SHP77 (cell line): Measurements from ENCODE around the gene CNTN5.
"Not testable (repeated sequence)": the region's sequence is repeated elsewhere in the genome, so short reads cannot be mapped to it uniquely, and the experiment has no call there.

Experiments used
- DNase-seq, 2 experiments: peaks; one replicate each; lab custom pipeline; 2025; lab: John Stamatoyannopoulos, UW

CNTN5 gene

DNA sequence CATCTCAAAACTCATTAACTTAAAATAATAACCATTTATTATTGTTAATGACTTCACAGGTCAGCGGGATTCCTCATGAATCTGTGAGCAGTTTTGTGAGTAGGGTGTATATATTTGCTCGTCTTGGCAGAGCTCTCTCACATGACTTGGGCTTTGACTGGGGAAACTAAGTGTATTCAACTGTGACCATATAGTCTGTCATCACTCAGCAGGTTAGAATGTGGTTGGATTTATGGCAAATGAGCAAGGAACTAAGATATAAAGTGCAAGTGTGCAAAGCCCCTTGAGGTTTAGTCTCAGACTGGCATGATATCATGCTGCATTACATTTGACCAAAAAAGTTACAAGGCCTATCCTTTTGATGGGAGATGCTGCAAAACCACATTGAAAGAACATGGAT is 254.8 kb downstream of the CNTN5 start:
- no peak for DNase-seq

DNA sequence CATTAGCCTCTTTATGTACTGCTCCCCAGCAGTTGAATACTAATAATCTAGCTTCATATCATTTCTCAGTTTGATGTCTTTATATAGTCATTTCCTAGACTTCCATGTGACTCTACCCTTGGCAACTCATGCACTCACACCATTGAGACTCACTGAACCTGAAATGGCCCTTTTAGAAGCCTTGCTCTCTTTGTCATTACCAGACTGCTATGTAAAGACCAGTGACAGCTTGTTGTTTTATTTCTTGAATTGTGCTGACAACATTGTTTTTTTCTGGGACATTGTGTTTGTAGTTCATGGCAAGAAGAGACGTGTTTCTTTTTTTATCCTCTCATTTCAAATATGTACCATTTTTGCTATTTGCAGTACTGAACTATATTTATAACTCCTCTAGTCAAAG is 256.5 kb downstream of the CNTN5 start:
- DNase-seq: no peak

DNA sequence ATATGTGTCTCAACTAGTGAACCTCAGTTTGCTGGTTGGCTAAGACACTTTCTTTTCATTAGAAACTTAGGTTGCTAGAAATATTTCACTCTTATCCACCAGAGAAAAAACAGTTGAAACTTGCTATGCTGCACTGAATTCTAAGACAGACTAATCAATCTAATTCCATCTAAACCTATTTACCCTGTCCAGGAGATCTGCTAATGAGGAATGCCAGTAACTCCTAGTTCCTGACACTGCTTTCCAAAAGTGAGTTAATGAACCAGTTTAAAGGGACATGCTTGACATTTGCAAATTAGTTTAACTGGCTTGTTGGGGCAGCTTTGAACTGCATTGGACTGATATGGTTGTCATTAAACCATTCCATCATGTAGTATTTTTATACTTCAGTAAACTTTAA is 258.5 kb downstream of the CNTN5 start:
- no peak for DNase-seq

DNA sequence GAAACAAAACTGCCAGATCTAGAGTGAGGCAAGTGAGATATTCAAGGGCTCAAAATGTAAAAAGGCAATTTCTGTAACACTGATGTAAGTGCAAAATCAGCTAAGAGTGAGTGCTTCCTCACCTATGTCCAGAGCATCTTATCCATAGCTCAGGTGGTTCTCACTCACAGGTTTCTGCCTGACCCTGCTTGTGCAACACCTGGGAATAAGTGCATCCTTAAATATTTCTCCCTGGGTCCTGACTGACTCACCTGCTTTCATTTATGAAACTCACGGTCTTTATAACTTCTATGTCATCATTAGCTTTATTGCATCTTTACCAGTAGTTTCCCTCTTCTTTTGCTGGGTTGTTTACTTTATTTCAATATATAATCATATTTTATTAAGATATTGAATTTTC is 260.6 kb downstream of the CNTN5 start:
- no peak for DNase-seq

DNA sequence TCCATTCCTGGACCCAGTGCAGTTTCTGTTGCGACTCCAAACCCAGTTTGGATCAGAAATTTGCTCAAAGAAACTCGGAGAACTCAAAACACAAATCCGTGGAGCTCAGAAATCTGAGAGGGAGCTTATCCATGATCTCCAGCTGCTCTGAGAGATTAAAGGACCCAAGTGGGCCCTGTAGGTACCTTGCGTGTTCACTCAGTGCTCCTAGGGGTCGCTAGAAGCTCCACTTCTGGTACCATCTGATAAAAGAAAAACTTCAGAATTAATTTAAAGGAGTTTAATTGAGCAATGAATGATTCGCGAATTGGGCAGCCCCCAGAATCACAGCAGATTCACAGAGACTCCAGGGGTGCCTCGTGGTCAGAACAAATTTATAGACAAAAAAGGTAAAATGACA is 277.2 kb downstream of the CNTN5 start:
- DNase-seq: not testable (repeated sequence)

DNA sequence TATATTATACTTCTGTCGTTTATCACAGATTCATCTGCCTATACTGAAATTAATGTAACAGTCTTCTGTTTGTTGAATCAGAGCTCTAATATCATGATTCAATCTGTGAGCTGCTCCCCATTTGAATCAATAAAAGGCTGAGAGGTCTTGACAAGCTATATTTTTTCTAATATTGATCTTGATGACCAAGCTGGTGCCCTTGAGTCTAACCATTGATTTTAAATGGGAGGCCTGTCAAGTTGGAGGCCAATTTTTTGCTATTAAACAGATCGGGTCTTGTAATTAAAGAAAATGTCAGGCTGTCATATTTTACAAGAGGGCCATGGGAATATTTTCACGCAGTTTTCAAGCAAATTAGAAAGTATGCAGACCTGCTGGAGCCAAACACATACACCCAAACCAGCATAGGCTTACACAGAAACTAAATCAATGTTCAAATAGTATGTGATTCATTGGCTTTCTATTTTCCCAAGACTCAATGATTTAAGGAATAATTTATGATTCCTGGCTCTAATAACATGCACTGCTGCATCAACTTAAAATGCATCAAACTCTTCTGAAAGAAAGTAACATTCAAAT is 286.9 kb downstream of the CNTN5 start:
- no peak for DNase-seq

DNA sequence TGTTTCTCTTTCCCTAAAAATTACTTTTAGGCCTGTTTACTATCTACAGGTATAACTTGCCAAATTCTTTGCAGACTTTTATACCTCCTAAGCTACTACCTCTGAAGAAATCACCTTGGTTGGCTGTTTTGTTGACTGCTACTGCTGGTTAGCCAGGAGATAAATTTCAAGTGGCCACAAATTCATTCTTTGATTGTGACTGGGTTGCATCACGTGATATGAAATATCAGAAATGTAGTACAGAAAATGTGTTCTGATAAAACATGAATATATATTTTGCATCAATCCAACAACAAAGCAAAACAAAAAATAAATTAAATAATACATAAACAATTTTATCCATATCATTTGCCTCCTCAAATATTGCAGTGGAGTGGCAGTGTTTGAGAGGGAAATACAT is 291.1 kb downstream of the CNTN5 start:
- DNase-seq: no peak

DNA sequence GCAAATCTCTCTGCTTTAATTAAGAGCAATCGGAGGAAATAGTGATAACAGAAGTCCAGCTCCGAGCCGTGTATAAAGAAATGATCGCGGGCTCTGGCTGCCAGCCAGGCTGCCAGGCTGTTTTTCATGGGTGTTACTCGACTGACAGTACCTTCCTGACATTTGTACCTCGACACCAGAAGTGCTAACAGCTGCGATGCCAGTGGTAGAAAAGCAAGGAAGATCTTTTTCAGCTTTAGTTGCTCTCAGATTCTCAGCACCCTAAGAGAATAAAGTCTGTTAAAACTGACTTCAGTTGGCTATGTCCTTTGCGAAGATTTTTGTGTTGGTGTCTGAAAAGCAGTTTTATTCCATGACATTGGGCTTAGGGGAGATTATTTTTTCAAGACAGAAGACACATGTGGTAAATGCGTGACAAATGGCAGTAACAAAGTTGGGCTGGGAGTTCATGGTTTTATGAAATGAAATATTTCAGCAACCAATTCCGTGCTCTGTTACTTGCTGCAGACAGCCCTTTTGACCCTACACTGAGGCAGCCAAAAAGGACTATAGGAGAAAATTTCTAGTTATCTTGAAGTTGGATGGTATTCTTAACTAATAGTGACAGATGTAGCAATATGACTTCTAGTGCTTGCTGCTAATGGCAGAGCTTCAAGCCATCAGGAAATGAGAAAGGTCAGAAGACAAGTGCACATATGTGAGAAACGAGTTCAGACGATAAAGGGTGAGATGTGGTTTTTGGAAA is 296.2 kb downstream of the CNTN5 start:
- DNase-seq: peak; percentile 62 to 76

DNA sequence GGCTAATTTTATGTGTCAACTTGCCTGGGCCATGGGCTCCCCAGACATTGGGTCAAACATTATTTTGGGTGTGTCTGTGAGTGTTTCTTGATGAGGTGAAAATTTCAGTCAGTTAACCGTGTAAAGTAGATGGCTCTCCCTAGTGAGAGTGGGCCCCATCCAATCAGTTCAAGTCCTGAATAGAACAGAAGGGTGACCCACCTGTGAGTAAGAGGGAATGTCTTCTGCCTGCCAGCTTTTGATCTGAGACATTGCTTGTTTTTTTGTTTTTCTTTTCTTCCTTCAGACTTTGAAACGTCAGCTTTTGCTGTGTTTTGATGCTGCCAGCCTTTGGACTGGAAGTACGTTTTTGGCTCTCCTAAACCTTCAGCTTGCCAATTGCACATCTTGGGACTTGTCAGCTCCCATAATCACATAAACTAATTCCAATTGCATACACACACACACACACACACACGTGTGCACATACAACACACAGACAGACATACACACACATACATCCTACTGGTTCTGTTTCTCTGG is 300.1 kb downstream of the CNTN5 start:
- DNase-seq: no peak

DNA sequence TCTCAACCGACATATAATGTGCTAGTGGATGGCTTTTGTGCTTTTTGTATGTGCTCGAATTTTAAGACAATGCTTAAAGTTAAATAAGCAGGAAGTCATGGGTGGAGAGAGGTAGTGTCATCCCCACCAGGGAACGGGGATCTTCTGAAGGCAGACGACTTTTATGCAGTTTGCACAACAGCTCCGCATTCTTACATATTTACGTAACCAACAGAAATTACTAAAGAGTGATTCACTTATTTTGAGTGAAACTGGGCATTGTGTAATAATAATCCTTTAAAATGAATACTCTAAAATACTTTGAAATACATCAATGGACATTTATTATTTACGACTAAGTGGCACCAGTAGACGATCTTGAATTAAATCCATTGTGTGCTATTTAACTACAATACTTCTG is 305.1 kb downstream of the CNTN5 start:
- no peak for DNase-seq

DNA sequence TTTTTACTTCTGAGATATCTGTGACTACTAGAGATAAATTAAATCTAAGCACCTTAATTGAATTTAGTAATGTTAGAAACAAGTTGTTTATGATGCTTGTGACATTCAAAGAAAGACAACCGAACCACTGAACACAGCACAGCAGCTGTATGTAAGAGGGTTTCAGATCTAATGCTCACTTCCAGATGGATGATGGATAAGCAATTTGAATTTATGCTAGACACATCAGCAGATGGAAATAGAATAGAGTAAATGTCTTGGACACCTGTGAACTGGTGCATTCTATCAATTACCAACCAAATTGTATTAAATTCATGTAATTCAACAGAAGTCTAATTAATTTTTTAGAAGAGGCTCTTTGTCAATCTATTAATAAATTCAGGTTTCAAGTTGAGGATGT is 306.3 kb downstream of the CNTN5 start:
- DNase-seq: no peak

DNA sequence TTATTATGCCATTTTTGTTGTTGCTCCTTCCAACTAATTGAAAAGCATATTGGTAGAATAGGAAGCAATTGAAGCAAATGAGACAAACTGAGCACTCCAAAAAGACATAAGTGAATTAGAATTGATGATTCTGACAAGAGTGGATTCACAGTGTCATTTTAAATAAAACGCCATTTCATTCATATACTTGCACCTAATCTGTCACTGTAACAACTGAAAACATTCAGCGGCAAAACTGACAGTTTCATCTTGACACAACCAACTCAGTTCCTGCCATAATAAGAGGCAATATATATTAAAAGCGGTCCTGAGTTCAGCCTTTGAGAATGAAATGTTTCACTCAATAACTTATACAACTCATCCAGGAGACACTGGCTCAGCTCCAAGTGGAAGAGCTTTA is 306.8 kb downstream of the CNTN5 start:
- DNase-seq: no peak

DNA sequence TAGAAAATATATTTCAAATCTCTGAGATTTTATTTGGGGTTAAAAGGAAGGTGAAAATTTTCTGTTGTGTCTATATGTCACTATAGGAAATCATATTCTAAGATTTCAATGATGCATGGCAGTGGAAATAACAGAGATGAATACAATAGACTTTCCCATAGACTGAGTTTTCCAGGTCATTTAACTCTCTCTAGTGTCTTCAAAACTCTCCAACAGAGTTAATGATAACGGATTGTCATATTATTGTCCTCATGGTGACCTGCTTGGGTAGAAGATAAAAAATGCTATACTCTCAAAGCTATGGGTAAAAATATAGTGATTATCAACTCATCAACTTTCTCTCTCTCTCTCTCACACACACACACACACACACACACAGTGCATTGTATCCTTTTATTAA is 312.9 kb downstream of the CNTN5 start:
- DNase-seq: no peak

DNA sequence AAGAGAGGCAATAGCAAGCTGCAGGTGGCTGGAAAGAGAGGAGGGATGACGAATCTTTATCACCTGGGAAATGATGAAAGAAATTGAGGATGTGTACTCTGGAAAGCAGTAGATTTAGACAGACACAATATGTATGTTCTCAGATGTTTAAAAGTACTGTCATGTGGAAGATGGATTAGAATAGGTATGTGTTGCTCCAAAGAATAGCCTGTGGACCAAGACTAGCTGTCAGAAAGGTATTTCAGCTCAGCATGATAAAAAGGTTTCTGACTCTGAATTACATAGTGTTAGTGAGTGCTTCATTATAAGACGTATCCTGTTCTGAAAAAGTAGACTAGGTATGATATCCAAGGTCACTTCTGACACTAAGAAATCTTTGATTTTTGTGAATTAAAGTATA is 322.4 kb downstream of the CNTN5 start:
- DNase-seq: peak in 1 of 2 experiments; percentile 13

DNA sequence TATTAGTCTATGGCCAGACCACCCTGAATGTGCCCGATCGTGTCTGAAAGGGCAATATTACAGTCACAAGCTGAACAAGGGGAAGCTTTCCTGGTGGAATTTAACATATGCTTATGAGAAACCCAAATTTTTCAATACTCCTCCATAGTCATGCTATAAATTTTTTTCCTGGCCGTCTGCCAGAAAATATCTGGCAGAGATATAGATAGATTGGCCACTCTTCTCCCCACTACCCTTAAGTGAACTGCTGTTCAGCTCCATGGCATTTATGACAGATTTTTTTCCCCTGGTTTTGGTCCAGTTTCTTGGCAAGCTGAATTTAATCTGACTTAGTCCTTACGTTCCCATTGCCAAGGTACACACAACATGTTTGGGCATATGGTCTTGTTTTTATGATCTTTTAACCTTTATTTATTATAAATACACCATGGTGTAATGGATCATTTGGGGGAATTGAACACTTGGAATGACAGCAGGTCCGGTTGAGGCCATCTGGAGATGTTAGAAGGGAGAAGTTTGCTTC is 328.5 kb downstream of the CNTN5 start:
- no peak for DNase-seq

DNA sequence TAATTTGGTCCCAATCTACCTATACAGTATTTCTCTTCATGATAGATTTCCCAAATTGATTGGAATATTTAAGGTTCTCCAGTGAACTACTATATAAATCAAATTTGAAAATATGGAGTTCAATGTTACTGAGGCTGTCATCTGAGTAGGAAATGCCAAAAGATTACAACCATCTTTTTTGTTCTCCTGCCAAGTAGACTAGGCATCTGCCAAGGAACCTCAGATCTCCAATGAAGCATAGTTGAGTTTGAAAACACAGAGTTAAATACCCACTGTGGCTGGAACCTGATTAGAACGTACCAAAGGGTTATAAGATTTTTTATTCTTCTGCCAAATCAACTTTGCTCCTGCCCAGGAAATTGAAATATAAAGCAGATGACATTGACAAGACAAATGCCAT is 330.9 kb downstream of the CNTN5 start:
- DNase-seq: no peak

DNA sequence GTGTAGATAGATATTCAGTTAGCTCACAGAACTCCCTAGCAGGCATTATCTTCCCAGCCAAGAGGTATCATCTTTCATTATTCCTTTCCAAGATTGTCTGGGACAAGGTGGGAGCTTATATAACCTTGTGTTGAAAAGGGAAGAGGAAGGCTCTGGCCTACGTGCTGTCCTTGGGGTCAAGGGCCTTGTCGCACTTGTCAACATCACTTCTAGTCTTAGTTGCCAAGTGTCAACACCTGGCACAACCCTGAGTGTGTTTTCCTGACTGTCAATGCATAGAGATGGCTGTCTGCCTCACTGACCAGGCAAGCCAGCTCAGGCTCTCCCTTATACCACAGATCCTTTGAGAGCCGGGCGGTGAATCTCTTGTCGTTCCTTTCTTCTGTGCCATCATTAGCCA is 331.9 kb downstream of the CNTN5 start:
- no peak for DNase-seq

DNA sequence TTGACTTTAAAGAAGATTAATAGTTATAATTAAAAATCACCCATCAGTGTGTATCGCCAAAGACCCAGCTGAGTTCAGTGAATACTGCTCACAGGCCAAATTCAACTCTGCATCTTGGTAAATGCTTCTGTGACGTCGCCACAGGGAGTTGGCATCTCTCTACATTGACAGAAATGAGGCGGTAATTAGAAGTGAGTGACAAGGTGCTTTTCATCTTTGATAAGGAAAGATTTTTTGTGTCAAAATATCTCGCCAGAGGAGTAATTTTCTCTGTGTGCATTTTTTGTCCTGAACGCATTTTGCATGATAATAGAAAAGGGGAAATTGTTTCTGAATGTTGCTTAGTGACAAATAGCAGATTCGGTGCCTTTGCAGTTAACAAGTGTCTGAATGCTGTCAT is 345.8 kb downstream of the CNTN5 start:
- no peak for DNase-seq

DNA sequence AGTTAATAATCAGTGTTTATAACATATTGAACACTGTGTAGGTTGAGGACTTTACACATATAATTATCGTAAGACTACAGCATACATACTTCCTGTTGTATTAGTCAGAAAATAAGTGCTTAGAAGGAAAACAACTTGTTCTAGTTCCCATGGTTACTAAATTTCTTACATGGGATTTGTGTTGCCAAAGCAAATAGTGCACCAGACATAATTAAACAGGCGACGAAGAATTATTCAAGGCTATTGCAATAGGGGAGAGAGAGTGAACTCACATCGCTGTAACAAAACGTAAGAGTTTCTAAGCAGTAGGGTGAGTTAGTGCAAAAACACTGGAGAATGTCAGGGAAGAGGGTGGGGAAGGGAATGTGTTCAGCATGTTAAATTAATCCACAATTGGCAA is 347.8 kb downstream of the CNTN5 start:
- no peak for DNase-seq

DNA sequence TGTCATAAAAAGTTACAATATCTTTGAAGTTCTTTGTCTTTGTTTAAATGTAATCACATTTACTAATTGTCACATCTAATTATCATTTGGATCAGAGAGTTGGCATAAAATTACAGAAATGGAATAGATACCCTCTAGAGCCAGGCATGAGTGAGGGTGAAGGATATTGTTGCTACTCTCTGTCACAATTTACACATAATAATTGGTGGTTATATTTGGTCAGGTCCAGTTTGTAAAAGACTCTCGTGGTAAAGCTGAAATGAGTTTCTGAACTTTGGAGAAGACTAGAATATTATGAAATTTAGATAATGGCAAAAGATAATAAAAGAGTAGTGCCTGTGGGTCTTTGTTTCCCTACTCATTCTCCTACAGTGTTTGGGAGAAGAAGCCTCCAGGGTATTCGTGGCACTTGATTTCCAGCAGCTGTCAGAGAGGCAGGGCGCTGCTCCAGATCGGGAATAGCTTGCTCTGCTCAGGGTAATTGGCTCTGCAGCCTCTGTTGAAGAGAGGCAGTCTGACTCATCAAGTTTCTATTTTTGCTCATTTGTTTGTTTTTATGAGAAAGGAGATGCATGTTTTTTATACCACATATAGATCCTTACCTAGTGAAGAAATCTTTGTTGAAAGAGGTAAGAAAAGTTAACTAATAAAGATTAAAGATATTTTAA is 349.9 kb downstream of the CNTN5 start:
- peak; percentile 75 to 79 for DNase-seq

DNA sequence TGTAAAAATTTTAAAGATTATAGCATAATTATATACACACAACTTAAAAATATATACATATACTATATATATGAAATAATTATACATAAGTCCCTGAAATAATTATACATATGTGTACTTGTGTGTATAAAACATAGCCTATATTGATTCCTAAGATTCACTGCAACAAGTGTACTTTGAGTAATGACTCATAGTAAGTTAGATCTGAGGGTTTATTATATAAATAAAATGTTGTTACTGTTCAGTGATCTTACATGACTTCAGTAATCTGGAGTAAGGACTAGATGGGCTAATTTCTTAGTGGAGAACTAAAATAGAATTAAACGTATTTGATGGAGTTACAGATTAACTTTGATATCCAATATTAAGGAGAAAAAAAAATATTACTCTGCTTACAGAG is 350.5 kb downstream of the CNTN5 start:
- no peak for DNase-seq

DNA sequence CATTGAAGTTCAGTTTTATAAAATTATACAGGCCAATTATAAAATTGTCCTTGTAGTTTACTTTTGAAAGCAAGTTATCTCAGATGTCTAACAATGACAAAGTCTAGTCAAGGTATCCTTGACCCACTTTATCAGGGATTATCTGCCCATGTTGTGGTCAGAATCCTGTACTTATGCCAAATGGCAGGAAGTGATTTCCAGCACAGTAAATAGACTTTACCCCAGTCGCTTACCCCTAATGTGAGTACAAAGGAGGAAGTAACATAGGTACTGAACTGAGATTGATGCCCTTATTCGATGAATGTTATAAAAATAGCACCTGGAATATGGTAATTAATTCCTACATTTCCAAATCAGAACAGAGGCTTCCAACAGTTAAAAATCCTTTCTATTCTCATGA is 355.7 kb downstream of the CNTN5 start:
- DNase-seq: no peak

DNA sequence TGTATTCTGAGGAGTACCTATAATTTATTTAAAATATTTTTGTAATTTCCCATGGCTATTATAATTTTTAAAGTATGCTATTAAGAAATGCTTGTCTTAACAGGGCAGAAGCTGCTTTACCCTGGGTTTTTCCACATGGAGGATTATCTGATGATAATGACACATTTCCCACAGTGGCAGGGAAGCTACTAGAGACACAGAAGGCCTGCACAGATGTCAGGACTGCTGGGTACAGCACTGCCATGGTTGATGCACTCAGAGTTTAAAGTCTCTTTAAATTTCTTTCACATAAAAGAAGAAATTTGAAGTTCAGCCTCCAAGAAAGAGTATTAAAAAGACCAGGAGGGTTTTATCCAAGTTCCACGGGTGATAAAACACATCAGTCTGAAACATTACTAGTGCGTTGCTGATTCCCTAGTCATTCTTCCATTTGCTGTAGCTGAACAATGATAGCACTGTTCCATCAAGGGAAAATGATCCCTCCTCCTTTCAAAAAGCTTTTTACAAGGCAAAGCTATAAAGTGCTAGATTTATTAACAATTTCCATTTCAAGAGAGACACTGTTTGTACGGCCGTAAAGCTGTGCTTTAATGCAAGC is 363.0 kb downstream of the CNTN5 start:
- DNase-seq: no peak
